DND-41 (cell line): ENCODE results near the gene LRPPRC.

Experiments used
- EZH2 ChIP-seq: IDR thresholded peaks from 3 replicates; pipeline ENCODE4 v1.6.1; 2012; ENCODE audit warnings: borderline replicate concordance, low read depth, mild to moderate bottlenecking, moderate library complexity, low read length, inconsistent platforms; ENCODE audit not compliant: severe bottlenecking
- TF ChIP-seq, protein P1 (sequence below): IDR thresholded peaks from 2 replicates; pipeline ENCODE4 v1.5.1; 2012; ENCODE audit warnings: borderline replicate concordance, low read length, moderate library complexity, mild to moderate bottlenecking; ENCODE audit not compliant: poor library complexity, severe bottlenecking; ENCODE audit errors: extremely low read depth

DNA sequence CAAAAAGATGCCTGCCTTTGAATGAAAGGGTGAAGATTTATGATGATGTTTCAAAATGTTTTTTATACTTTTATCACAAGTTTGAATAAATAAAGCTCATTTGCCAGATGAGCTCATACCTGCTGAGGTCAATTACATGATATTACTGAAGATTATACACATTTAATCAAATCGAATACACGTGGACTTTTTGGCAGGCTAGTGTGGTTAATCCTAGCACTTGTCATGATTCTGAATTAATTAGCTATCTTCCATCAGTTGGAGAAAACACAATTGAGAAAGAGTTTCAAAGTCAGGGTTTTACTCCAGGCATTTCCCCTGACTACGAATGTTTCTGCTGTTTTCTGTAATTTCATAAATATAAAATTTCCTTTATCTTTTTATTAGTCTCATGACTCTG, 54.4 kb downstream of the LRPPRC start:
- TF ChIP-seq, protein P1, sequence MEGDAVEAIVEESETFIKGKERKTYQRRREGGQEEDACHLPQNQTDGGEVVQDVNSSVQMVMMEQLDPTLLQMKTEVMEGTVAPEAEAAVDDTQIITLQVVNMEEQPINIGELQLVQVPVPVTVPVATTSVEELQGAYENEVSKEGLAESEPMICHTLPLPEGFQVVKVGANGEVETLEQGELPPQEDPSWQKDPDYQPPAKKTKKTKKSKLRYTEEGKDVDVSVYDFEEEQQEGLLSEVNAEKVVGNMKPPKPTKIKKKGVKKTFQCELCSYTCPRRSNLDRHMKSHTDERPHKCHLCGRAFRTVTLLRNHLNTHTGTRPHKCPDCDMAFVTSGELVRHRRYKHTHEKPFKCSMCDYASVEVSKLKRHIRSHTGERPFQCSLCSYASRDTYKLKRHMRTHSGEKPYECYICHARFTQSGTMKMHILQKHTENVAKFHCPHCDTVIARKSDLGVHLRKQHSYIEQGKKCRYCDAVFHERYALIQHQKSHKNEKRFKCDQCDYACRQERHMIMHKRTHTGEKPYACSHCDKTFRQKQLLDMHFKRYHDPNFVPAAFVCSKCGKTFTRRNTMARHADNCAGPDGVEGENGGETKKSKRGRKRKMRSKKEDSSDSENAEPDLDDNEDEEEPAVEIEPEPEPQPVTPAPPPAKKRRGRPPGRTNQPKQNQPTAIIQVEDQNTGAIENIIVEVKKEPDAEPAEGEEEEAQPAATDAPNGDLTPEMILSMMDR: no peak
- no peak for TF ChIP-seq EZH2
